ENCODE data around the gene NHS.

Gene NHS

GRCh38 chrX:17588303-17588702 lies 213.3 kb downstream of the NHS start:
- no peak for TF ChIP-seq CTCF (IDR thresholded peaks at IDR 0.05; ENCODE audit: low read depth, low read length)
- H3K4me3 ChIP-seq (ENCODE audit: low read depth, low read length): no peak overlapping the region

- peak; percentile 75 for TF ChIP-seq CTCF (IDR thresholded peaks at IDR 0.05; ENCODE audit: low read depth, low read length)
- peak overlapping the region; percentile 29 for H3K4me3 ChIP-seq (ENCODE audit: low read depth, low read length)
Measured at GRCh38 chrX:17590892-17591740, 216.1 kb downstream of the NHS start.

GRCh38 chrX:17591741-17592110 lies 216.7 kb downstream of the NHS start:
- no peak for TF ChIP-seq CTCF (IDR thresholded peaks at IDR 0.05; ENCODE audit: low read depth, low read length)
- H3K4me3 ChIP-seq (ENCODE audit: low read depth, low read length): peak overlapping the region; percentile 29

- peak overlapping the region; percentile 29; the same call in 1 of the 2 replicates for H3K4me3 ChIP-seq (ENCODE audit: low read depth, low read length)
- no peak for TF ChIP-seq CTCF (IDR thresholded peaks at IDR 0.05; ENCODE audit: low read depth, low read length)
Measured at GRCh38 chrX:17592117-17592516, 217.1 kb downstream of the NHS start.

GRCh38 chrX:17594693-17595092 lies 219.7 kb downstream of the NHS start:
- no peak overlapping the region for H3K4me3 ChIP-seq (ENCODE audit: low read depth, low read length)
- no peak for TF ChIP-seq CTCF (IDR thresholded peaks at IDR 0.05; ENCODE audit: low read depth, low read length)

GRCh38 chrX:17595456-17596035 lies 220.5 kb downstream of the NHS start:
- no peak for TF ChIP-seq CTCF (IDR thresholded peaks at IDR 0.05; ENCODE audit: low read depth, low read length)
- no peak overlapping the region for H3K4me3 ChIP-seq (ENCODE audit: low read depth, low read length)

GRCh38 chrX:17596061-17596460 lies 221.1 kb downstream of the NHS start:
- no peak overlapping the region for H3K4me3 ChIP-seq (ENCODE audit: low read depth, low read length)
- no peak for TF ChIP-seq CTCF (IDR thresholded peaks at IDR 0.05; ENCODE audit: low read depth, low read length)

All from WI38 (cell line).